ENCODE measurements around the gene CMTM1.

Gene CMTM1

GRCh38 chr16:66538910-66539309, 27.3 kb upstream of the CMTM1 start:
- DNase-seq (ENCODE audit: low read depth in 1 of 2, low spot score in 1 of 2), result no peak

- no peak for DNase-seq (ENCODE audit: low read depth in 1 of 2, low spot score in 1 of 2)
Measured at GRCh38 chr16:66539623-66540469, 26.4 kb upstream of the CMTM1 start.

GRCh38 chr16:66541388-66542355, 24.6 kb upstream of the CMTM1 start:
- no peak for DNase-seq (ENCODE audit: low read depth in 1 of 2, low spot score in 1 of 2)

GRCh38 chr16:66542396-66542795, 23.8 kb upstream of the CMTM1 start:
- no peak for DNase-seq (ENCODE audit: low read depth in 1 of 2, low spot score in 1 of 2)

GRCh38 chr16:66543541-66543940, 22.7 kb upstream of the CMTM1 start:
- no peak for DNase-seq (ENCODE audit: low read depth in 1 of 2, low spot score in 1 of 2)

GRCh38 chr16:66544016-66544757, 22.1 kb upstream of the CMTM1 start:
- DNase-seq (ENCODE audit: low read depth in 1 of 2, low spot score in 1 of 2), result no peak

GRCh38 chr16:66547101-66547989, 18.9 kb upstream of the CMTM1 start:
- no peak for DNase-seq (ENCODE audit: low read depth in 1 of 2, low spot score in 1 of 2)

GRCh38 chr16:66548068-66548467, 18.2 kb upstream of the CMTM1 start:
- no peak for DNase-seq (ENCODE audit: low read depth in 1 of 2, low spot score in 1 of 2)

- DNase-seq (ENCODE audit: low read depth in 1 of 2, low spot score in 1 of 2), result no peak
Measured at GRCh38 chr16:66548868-66549267, 17.4 kb upstream of the CMTM1 start.

GRCh38 chr16:66549284-66550131, 16.7 kb upstream of the CMTM1 start, which contains the start of gene TK2:
Gene TK2 (minus strand): TSS chr16:66550122. CDS start chr16:66550061, 61 bp downstream.
- peak; percentile 13 to 50 for DNase-seq (ENCODE audit: low read depth in 1 of 2, low spot score in 1 of 2)

- peak in 1 of 2 donors; percentile 36 for DNase-seq (ENCODE audit: low read depth in 1 of 2, low spot score in 1 of 2)
Measured at GRCh38 chr16:66551348-66551759, 14.9 kb upstream of the CMTM1 start.

- DNase-seq (ENCODE audit: low read depth in 1 of 2, low spot score in 1 of 2), result no peak
Measured at GRCh38 chr16:66551788-66552285, 14.4 kb upstream of the CMTM1 start.

- peak; percentile 79 to 90 for DNase-seq (ENCODE audit: low read depth in 1 of 2, low spot score in 1 of 2)
Measured at GRCh38 chr16:66552286-66553177, 13.7 kb upstream of the CMTM1 start, which contains the start of gene CKLF. Gene CKLF (plus strand): TSS chr16:66552576. CDS start chr16:66552716, 140 bp downstream.

- DNase-seq (ENCODE audit: low read depth in 1 of 2, low spot score in 1 of 2), result no peak
Measured at GRCh38 chr16:66553223-66553622, 13.0 kb upstream of the CMTM1 start.

GRCh38 chr16:66554021-66554420, 12.2 kb upstream of the CMTM1 start:
- no peak for DNase-seq (ENCODE audit: low read depth in 1 of 2, low spot score in 1 of 2)

- DNase-seq (ENCODE audit: low read depth in 1 of 2, low spot score in 1 of 2), result no peak
Measured at GRCh38 chr16:66554495-66554894, 11.7 kb upstream of the CMTM1 start.

GRCh38 chr16:66560107-66560506, 6.1 kb upstream of the CMTM1 start:
- DNase-seq (ENCODE audit: low read depth in 1 of 2, low spot score in 1 of 2), result no peak

Data from activated T-helper 1 cell treated with anti-CD3 and anti-CD28 coated beads, Interleukin-2, amount 50 U/mL, for 16 hours (primary cell).